Breast epithelium (tissue), 3 donors: ENCODE results near the gene GNS.

Experiments
- POLR2A ChIP-seq: fragments of 450-650 bp; IDR thresholded peaks from one replicate; pipeline ENCODE4 v1.6.1; 2016; ENCODE audit warnings: antibody characterized with exemption, mild to moderate bottlenecking, moderate library complexity
- POLR2AphosphoS5 ChIP-seq, 3 donors: sonication (generic); formaldehyde crosslinking; IDR thresholded peaks; one replicate each; pipeline ENCODE4 v1.6.1; 2017; ENCODE audit warnings: antibody characterized with exemption in 3 of 3
- TF ChIP-seq, protein P1 (sequence below), 3 donors: fragments of 450-650 bp; IDR thresholded peaks; one replicate each; pipeline ENCODE4 v1.5.1; 2016 to 2017; ENCODE audit warnings: antibody characterized with exemption in 3 of 3, mild to moderate bottlenecking in 3 of 3, moderate library complexity in 3 of 3

- TF ChIP-seq, protein P1, sequence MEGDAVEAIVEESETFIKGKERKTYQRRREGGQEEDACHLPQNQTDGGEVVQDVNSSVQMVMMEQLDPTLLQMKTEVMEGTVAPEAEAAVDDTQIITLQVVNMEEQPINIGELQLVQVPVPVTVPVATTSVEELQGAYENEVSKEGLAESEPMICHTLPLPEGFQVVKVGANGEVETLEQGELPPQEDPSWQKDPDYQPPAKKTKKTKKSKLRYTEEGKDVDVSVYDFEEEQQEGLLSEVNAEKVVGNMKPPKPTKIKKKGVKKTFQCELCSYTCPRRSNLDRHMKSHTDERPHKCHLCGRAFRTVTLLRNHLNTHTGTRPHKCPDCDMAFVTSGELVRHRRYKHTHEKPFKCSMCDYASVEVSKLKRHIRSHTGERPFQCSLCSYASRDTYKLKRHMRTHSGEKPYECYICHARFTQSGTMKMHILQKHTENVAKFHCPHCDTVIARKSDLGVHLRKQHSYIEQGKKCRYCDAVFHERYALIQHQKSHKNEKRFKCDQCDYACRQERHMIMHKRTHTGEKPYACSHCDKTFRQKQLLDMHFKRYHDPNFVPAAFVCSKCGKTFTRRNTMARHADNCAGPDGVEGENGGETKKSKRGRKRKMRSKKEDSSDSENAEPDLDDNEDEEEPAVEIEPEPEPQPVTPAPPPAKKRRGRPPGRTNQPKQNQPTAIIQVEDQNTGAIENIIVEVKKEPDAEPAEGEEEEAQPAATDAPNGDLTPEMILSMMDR (IDR thresholded peaks at IDR 0.05) = peak; percentile 60 to 78 (median 74)
- TF ChIP-seq POLR2A = no peak
- TF ChIP-seq POLR2AphosphoS5 (IDR thresholded peaks at IDR 0.05) = no peak
These were observed 37.1 kb upstream of the GNS start for GRCh38 chr12:64796205-64796845.
